OCI-LY7 (cell line): Measurements from ENCODE around the gene CALN1.

Experiments
- CTCF ChIP-seq: fragments of 200-600 bp; sonication (generic); conservative IDR thresholded peaks from 2 replicates; pipeline ENCODE4 v1.5.1; 2014; ENCODE audit warnings: mild to moderate bottlenecking, antibody characterized with exemption, low read length, moderate library complexity, mixed read lengths
- EZH2phosphoT487 ChIP-seq: fragments of 200-600 bp; sonication (generic); IDR thresholded peaks from 2 replicates; pipeline ENCODE4 v1.6.1; 2018; ENCODE audit warnings: low read depth, borderline replicate concordance, mild to moderate bottlenecking, mixed run types, antibody characterized with exemption, low read length, moderate library complexity, mixed read lengths

- TF ChIP-seq CTCF (no peak), EZH2phosphoT487 (no peak)
Measured at GRCh38 chr7:72078856-72079255, 333.3 kb downstream of the CALN1 start.
